ENCODE measurements around the gene PASD1.

- TF ChIP-seq CTCF (conservative IDR thresholded peaks at IDR 0.05; ENCODE audit: low read depth, low read length) (no peak), EZH2 (IDR thresholded peaks at IDR 0.05; ENCODE audit: low read length, unreplicated experiment) (no peak)
These were observed 140.7 kb downstream of the PASD1 start for GRCh38 chrX:151704041-151704663.
